Loucy (cell line): ENCODE results near the gene PNPLA6.

ENCODE experiments used
- EZH2phosphoT487 ChIP-seq: fragments of 200-600 bp; IDR thresholded peaks from 2 replicates; pipeline ENCODE4 v1.6.1; 2018; ENCODE audit warnings: antibody characterized with exemption, mild to moderate bottlenecking, moderate library complexity, borderline replicate concordance
- TF ChIP-seq, protein P1 (sequence below): fragments of 200-600 bp; sonication (generic); conservative IDR thresholded peaks from 2 replicates; pipeline ENCODE4 v1.5.1; 2014; ENCODE audit warnings: mild to moderate bottlenecking, antibody characterized with exemption, low read length

DNA sequence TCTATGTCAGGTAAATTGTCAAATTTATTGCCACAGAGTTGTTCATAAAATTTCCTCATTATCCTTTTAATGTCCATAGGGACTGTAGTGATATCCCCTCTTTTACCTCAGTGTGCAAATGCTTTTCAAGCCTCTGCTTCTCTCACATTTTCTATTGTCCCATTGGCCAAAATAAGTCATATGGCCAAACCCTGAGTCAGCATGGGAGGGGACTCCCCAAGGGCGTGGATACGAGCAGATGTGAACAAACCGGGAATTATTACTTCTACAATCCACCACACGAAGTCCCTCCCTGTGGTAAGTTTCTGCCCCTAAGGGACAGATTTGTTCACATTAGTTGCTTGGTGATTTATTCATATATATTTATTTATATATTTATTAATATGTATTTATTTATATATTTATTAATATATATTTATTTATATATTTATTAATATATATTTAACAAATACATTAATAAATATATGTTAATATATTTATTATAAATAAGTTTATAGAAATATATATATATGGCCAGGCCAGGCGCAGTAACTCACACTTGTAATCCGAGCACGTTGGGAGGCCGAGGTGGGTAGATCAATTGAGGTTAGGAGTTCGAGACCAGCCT, 40.0 kb downstream of the PNPLA6 start:
- TF ChIP-seq, protein P1, sequence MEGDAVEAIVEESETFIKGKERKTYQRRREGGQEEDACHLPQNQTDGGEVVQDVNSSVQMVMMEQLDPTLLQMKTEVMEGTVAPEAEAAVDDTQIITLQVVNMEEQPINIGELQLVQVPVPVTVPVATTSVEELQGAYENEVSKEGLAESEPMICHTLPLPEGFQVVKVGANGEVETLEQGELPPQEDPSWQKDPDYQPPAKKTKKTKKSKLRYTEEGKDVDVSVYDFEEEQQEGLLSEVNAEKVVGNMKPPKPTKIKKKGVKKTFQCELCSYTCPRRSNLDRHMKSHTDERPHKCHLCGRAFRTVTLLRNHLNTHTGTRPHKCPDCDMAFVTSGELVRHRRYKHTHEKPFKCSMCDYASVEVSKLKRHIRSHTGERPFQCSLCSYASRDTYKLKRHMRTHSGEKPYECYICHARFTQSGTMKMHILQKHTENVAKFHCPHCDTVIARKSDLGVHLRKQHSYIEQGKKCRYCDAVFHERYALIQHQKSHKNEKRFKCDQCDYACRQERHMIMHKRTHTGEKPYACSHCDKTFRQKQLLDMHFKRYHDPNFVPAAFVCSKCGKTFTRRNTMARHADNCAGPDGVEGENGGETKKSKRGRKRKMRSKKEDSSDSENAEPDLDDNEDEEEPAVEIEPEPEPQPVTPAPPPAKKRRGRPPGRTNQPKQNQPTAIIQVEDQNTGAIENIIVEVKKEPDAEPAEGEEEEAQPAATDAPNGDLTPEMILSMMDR, result no peak
- no peak for TF ChIP-seq EZH2phosphoT487
